Measurements from ENCODE around the gene PLD5.

The PLD5 gene

GRCh38 chr1:242088875-242089274, 435.6 kb downstream of the PLD5 start:
- no peaks in the 10 kb centered on the region for H3K36me3 ChIP-seq (ENCODE audit: insufficient read depth)
- no peaks in the 10 kb centered on the region for H3K4me1 ChIP-seq (ENCODE audit: low read depth, poor library complexity, severe bottlenecking)
- no peak for TF ChIP-seq CTCF (conservative IDR thresholded peaks at IDR 0.05; ENCODE audit: low read depth, low read length)
- no peak overlapping the region for H3K4me3 ChIP-seq (IDR thresholded peaks at IDR 0.05; ENCODE audit: insufficient read depth, low read depth, low read length)
- H3K27me3 ChIP-seq (ENCODE audit: insufficient read depth, low read depth) = no peaks in the 10 kb centered on the region
- no peaks in the 10 kb centered on the region for H4K20me1 ChIP-seq (ENCODE audit: insufficient read depth)
- no peaks in the 10 kb centered on the region for H3K79me2 ChIP-seq (ENCODE audit: insufficient read depth, low read depth)
- H3K27ac ChIP-seq = no peak overlapping the region
- no peak overlapping the region for H3K9ac ChIP-seq
- H3K4me2 ChIP-seq = no peak overlapping the region
- H2AFZ ChIP-seq (ENCODE audit: low read depth) = no peak overlapping the region

DNA sequence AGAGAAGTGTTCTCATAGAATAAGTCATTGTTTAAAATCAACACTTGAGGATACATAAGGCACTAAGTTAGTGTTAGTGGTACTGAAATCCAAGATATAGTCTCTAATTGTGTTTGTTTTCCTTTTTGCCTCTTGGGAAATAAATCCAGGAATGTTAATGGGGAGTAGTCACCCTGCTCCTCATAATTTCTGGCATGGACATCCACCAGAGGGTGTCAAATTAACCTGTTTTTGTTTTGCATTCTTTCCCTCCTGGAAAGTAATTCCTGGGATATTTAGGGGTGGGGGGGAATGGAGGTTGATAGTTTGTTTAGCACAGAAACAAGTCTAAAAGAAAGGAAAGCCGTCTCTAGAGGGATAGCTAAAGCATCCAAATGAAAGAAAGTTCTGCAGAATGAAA, 437.8 kb downstream of the PLD5 start:
- H3K27me3 ChIP-seq (ENCODE audit: insufficient read depth, low read depth) = no peaks in the 10 kb centered on the region
- H3K4me2 ChIP-seq = no peak overlapping the region
- no peaks in the 10 kb centered on the region for H3K4me1 ChIP-seq (ENCODE audit: low read depth, poor library complexity, severe bottlenecking)
- no peak for TF ChIP-seq CTCF (conservative IDR thresholded peaks at IDR 0.05; ENCODE audit: low read depth, low read length)
- no peaks in the 10 kb centered on the region for H4K20me1 ChIP-seq (ENCODE audit: insufficient read depth)
- H3K27ac ChIP-seq = no peak overlapping the region
- no peak overlapping the region for H3K9ac ChIP-seq
- no peaks in the 10 kb centered on the region for H3K36me3 ChIP-seq (ENCODE audit: insufficient read depth)
- H2AFZ ChIP-seq (ENCODE audit: low read depth) = no peak overlapping the region
- no peaks in the 10 kb centered on the region for H3K79me2 ChIP-seq (ENCODE audit: insufficient read depth, low read depth)
- H3K4me3 ChIP-seq (IDR thresholded peaks at IDR 0.05; ENCODE audit: insufficient read depth, low read depth, low read length) = no peak overlapping the region

- Histone ChIP-seq H3K27ac (no peak overlapping the region), H4K20me1 (ENCODE audit: insufficient read depth) (no peaks in the 10 kb centered on the region), H3K4me3 (IDR thresholded peaks at IDR 0.05; ENCODE audit: insufficient read depth, low read depth, low read length) (no peak overlapping the region), H3K4me1 (ENCODE audit: low read depth, poor library complexity, severe bottlenecking) (no peaks in the 10 kb centered on the region), H2AFZ (ENCODE audit: low read depth) (no peak overlapping the region), H3K27me3 (ENCODE audit: insufficient read depth, low read depth) (no peaks in the 10 kb centered on the region), H3K79me2 (ENCODE audit: insufficient read depth, low read depth) (no peaks in the 10 kb centered on the region), H3K36me3 (ENCODE audit: insufficient read depth) (no peaks in the 10 kb centered on the region), H3K4me2 (no peak overlapping the region), H3K9ac (no peak overlapping the region)
- TF ChIP-seq CTCF (conservative IDR thresholded peaks at IDR 0.05; ENCODE audit: low read depth, low read length) = no peak
Measured at GRCh38 chr1:242086093-242086492, 438.4 kb downstream of the PLD5 start.

DNA sequence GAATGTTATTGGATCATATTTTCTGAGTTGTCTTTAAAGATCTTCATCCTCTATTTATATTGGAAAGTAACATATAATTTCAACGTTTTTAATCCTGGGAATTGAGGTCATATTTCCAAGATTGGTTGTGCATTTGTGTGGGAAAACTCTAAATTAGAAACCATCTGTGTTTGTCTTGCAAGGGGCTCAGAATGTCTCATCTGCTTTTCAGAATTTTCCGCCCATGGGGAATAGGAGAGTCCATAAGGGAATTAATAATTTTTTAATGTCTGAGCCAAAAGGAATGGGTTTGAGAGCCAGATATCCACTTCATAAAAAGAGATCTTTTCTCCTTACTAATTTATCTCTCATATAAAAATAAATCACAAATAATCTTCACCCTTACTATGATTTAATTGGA, 440.8 kb downstream of the PLD5 start:
- no peak overlapping the region for H2AFZ ChIP-seq (ENCODE audit: low read depth)
- no peak overlapping the region for H3K27ac ChIP-seq
- no peaks in the 10 kb centered on the region for H3K36me3 ChIP-seq (ENCODE audit: insufficient read depth)
- H3K9ac ChIP-seq = no peak overlapping the region
- no peaks in the 10 kb centered on the region for H3K79me2 ChIP-seq (ENCODE audit: insufficient read depth, low read depth)
- no peaks in the 10 kb centered on the region for H3K4me1 ChIP-seq (ENCODE audit: low read depth, poor library complexity, severe bottlenecking)
- H3K4me2 ChIP-seq = no peak overlapping the region
- no peak for TF ChIP-seq CTCF (conservative IDR thresholded peaks at IDR 0.05; ENCODE audit: low read depth, low read length)
- H3K4me3 ChIP-seq (IDR thresholded peaks at IDR 0.05; ENCODE audit: insufficient read depth, low read depth, low read length) = no peak overlapping the region
- no peaks in the 10 kb centered on the region for H3K27me3 ChIP-seq (ENCODE audit: insufficient read depth, low read depth)
- no peaks in the 10 kb centered on the region for H4K20me1 ChIP-seq (ENCODE audit: insufficient read depth)

DNA sequence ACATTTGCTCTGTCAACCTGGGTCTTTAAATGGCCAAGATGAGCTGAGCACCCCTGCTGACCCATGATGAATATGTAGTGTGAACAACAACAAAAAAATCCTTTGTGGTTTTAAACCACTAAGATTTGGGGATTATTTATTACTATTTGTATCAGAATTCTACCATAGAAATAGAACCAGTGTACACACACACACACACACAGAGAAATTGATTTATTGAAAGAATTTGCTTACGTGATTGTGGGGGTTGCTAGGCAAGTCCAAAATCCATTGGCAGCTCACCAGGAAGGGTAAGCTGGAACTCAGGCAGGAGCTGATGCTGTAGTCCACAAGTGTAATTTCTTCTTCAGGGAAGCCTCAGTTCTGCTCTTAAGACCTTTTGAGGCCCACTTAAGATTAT, 443.1 kb downstream of the PLD5 start:
- H3K36me3 ChIP-seq (ENCODE audit: insufficient read depth) = no peaks in the 10 kb centered on the region
- no peak overlapping the region for H3K4me3 ChIP-seq (IDR thresholded peaks at IDR 0.05; ENCODE audit: insufficient read depth, low read depth, low read length)
- no peak overlapping the region for H3K9ac ChIP-seq
- no peaks in the 10 kb centered on the region for H3K79me2 ChIP-seq (ENCODE audit: insufficient read depth, low read depth)
- TF ChIP-seq CTCF (conservative IDR thresholded peaks at IDR 0.05; ENCODE audit: low read depth, low read length) = no peak
- H3K4me2 ChIP-seq = no peak overlapping the region
- no peaks in the 10 kb centered on the region for H3K27me3 ChIP-seq (ENCODE audit: insufficient read depth, low read depth)
- no peaks in the 10 kb centered on the region for H3K4me1 ChIP-seq (ENCODE audit: low read depth, poor library complexity, severe bottlenecking)
- H4K20me1 ChIP-seq (ENCODE audit: insufficient read depth) = no peaks in the 10 kb centered on the region
- no peak overlapping the region for H2AFZ ChIP-seq (ENCODE audit: low read depth)
- H3K27ac ChIP-seq = no peak overlapping the region

All from KMS-11 (cell line).